RWPE2 (cell line): Measurements from ENCODE around the gene ISM1.

ENCODE experiments used
- ATAC-seq: fragments of 200-7000 bp; cut with Tn5 transposase; 3 replicates; pipeline ENCODE4 v1.9.1; 2021; ENCODE audit warnings: low read depth
- DNase-seq: peaks from one replicate; pipeline ENCODE4 v3.0.0-alpha.2; 2020; ENCODE audit warnings: low spot score
- H3K27ac ChIP-seq: fragments of 450-650 bp; 2 replicates; pipeline ENCODE4 v1.5.1; 2017; ENCODE audit warnings: mild to moderate bottlenecking; ENCODE audit not compliant: poor library complexity, severe bottlenecking
- H3K27me3 ChIP-seq: fragments of 250-450 bp; sonication (Bioruptor Pico); 2 replicates; pipeline ENCODE4 v1.5.1; 2021; ENCODE audit warnings: mild to moderate bottlenecking, moderate library complexity; ENCODE audit not compliant: insufficient read depth, poor library complexity, severe bottlenecking
- H3K36me3 ChIP-seq: fragments of 250-450 bp; sonication (Bioruptor Pico); 2 replicates; pipeline ENCODE4 v1.5.1; 2020; ENCODE audit warnings: low read depth, mild to moderate bottlenecking, moderate library complexity
- H3K4me1 ChIP-seq: fragments of 250-450 bp; sonication (Bioruptor Pico); 2 replicates; pipeline ENCODE4 v1.5.1; 2021; ENCODE audit warnings: mild to moderate bottlenecking, moderate library complexity; ENCODE audit not compliant: insufficient read depth, poor library complexity, severe bottlenecking
- H3K4me3 ChIP-seq: fragments of 250-450 bp; sonication (Bioruptor Pico); 2 replicates; pipeline ENCODE4 v1.5.1; 2021; ENCODE audit warnings: mild to moderate bottlenecking, moderate library complexity; ENCODE audit not compliant: severe bottlenecking
- H3K9me3 ChIP-seq: fragments of 250-450 bp; sonication (Bioruptor Pico); 2 replicates; pipeline ENCODE4 v1.5.1; 2021; ENCODE audit warnings: mild to moderate bottlenecking, moderate library complexity; ENCODE audit not compliant: severe bottlenecking
- CTCF ChIP-seq: fragments of 450-650 bp; IDR thresholded peaks from one replicate; pipeline ENCODE4 v1.5.1; 2017; ENCODE audit warnings: mild to moderate bottlenecking, moderate library complexity; ENCODE audit not compliant: poor library complexity, severe bottlenecking

ISM1 gene

GRCh38 chr20:13348311-13349234 lies 127.5 kb downstream of the ISM1 start:
- TF ChIP-seq CTCF = no peak
- Histone ChIP-seq H3K9me3 (no peaks in the 10 kb centered on the region), H3K36me3 (no peaks in the 10 kb centered on the region), H3K4me1 (no peaks in the 10 kb centered on the region), H3K4me3 (no peak overlapping the region), H3K27me3 (no peaks in the 10 kb centered on the region), H3K27ac (no peak overlapping the region)
- no peak for ATAC-seq
- DNase-seq = no peak

- Histone ChIP-seq H3K27ac (no peak overlapping the region), H3K36me3 (no peaks in the 10 kb centered on the region), H3K4me1 (no peaks in the 10 kb centered on the region), H3K27me3 (no peaks in the 10 kb centered on the region), H3K4me3 (no peak overlapping the region), H3K9me3 (no peaks in the 10 kb centered on the region)
- ATAC-seq = no peak
- DNase-seq = no peak
- TF ChIP-seq CTCF = no peak
Measured at GRCh38 chr20:13349235-13349604, 128.1 kb downstream of the ISM1 start.
